ENCODE results near the gene ERCC1. TPM values are rescaled to one million over a fixed set of nuclear protein-coding genes. Genes with fewer than 3 reads are reported as not detected.

Gene ERCC1
- total and polyA plus RNA-seq, 2 of the 13 experiments (the other 11 are each of a cell fraction or from before 2014, with no cell fraction given), result 40.0 to 66.4 TPM

DNA sequence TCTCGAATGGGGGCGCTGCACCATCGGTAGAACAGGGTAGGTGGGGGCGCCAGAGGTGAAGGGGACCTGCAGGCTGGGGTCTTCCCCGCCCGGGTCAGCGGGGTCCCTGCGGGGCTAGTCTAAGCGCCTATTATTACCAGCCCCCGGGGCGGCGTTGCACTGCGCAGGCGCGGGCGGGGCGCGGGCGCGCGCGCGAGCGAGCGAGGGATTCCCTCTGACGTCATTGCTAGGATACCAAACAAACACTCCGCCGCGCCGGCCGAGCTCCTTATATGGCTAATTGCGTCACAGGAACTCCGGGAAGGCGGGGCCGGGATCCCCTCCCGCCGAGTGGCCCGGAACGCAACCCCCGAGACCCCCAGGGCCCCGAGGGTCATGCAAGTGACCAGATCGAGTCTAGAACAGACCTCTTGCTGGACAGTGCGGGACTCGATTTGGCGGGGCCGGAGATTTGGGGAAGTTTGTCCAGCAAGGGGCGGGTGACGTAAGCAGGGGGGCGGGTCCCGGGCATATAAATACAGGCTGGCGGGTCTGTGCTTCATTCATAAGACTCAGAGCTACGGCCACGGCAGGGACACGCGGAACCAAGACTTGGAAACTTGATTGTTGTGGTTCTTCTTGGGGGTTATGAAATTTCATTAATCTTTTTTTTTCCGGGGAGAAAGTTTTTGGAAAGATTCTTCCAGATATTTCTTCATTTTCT lies 43.9 kb upstream of the ERCC1 start, which contains the start of gene FOSB (continued):
- no peak for TF ChIP-seq SKIL (CRISPR knock-in tag; IDR thresholded peaks at IDR 0.05; ENCODE audit: borderline replicate concordance)
- no peak; the same call in 1 of the 2 replicates for TF ChIP-seq ELF3 (CRISPR knock-in tag; IDR thresholded peaks at IDR 0.05)
- no peak for TF ChIP-seq TIGD3 (CRISPR knock-in tag; IDR thresholded peaks at IDR 0.05; ENCODE audit: borderline replicate concordance)
- TF ChIP-seq ZBTB42 (CRISPR knock-in tag; IDR thresholded peaks at IDR 0.05), result no peak; the same call in 1 of the 2 replicates
- TF ChIP-seq FOXC1 (CRISPR knock-in tag; IDR thresholded peaks at IDR 0.05; ENCODE audit: borderline replicate concordance), result no peak
- TF ChIP-seq, protein P1, sequence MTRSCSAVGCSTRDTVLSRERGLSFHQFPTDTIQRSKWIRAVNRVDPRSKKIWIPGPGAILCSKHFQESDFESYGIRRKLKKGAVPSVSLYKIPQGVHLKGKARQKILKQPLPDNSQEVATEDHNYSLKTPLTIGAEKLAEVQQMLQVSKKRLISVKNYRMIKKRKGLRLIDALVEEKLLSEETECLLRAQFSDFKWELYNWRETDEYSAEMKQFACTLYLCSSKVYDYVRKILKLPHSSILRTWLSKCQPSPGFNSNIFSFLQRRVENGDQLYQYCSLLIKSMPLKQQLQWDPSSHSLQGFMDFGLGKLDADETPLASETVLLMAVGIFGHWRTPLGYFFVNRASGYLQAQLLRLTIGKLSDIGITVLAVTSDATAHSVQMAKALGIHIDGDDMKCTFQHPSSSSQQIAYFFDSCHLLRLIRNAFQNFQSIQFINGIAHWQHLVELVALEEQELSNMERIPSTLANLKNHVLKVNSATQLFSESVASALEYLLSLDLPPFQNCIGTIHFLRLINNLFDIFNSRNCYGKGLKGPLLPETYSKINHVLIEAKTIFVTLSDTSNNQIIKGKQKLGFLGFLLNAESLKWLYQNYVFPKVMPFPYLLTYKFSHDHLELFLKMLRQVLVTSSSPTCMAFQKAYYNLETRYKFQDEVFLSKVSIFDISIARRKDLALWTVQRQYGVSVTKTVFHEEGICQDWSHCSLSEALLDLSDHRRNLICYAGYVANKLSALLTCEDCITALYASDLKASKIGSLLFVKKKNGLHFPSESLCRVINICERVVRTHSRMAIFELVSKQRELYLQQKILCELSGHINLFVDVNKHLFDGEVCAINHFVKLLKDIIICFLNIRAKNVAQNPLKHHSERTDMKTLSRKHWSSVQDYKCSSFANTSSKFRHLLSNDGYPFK (CRISPR knock-in tag; IDR thresholded peaks at IDR 0.05; ENCODE audit: borderline replicate concordance), result no peak
- 0 out of 2 replicates have a peak, but pooled peaks have one; percentile 31 for TF ChIP-seq TRAFD1 (CRISPR knock-in tag; IDR thresholded peaks at IDR 0.05; ENCODE audit: borderline replicate concordance)
- TF ChIP-seq, protein P2, sequence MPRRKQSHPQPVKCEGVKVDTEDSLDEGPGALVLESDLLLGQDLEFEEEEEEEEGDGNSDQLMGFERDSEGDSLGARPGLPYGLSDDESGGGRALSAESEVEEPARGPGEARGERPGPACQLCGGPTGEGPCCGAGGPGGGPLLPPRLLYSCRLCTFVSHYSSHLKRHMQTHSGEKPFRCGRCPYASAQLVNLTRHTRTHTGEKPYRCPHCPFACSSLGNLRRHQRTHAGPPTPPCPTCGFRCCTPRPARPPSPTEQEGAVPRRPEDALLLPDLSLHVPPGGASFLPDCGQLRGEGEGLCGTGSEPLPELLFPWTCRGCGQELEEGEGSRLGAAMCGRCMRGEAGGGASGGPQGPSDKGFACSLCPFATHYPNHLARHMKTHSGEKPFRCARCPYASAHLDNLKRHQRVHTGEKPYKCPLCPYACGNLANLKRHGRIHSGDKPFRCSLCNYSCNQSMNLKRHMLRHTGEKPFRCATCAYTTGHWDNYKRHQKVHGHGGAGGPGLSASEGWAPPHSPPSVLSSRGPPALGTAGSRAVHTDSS (CRISPR knock-in tag; conservative IDR thresholded peaks at IDR 0.05), result no peak
- TF ChIP-seq, protein P3, sequence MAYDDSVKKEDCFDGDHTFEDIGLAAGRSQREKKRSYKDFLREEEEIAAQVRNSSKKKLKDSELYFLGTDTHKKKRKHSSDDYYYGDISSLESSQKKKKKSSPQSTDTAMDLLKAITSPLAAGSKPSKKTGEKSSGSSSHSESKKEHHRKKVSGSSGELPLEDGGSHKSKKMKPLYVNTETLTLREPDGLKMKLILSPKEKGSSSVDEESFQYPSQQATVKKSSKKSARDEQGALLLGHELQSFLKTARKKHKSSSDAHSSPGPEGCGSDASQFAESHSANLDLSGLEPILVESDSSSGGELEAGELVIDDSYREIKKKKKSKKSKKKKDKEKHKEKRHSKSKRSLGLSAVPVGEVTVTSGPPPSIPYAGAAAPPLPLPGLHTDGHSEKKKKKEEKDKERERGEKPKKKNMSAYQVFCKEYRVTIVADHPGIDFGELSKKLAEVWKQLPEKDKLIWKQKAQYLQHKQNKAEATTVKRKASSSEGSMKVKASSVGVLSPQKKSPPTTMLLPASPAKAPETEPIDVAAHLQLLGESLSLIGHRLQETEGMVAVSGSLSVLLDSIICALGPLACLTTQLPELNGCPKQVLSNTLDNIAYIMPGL (CRISPR knock-in tag; IDR thresholded peaks at IDR 0.05; ENCODE audit: borderline replicate concordance in 1 of 2, low read depth in 1 of 2), result no peak
- TF ChIP-seq, protein P4, sequence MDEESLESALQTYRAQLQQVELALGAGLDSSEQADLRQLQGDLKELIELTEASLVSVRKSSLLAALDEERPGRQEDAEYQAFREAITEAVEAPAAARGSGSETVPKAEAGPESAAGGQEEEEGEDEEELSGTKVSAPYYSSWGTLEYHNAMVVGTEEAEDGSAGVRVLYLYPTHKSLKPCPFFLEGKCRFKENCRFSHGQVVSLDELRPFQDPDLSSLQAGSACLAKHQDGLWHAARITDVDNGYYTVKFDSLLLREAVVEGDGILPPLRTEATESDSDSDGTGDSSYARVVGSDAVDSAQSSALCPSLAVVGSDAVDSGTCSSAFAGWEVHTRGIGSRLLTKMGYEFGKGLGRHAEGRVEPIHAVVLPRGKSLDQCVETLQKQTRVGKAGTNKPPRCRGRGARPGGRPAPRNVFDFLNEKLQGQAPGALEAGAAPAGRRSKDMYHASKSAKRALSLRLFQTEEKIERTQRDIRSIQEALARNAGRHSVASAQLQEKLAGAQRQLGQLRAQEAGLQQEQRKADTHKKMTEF (CRISPR knock-in tag; IDR thresholded peaks at IDR 0.05), result peak; percentile 58; the same call in 1 of the 2 replicates
- TF ChIP-seq ZNF263 (CRISPR knock-in tag; IDR thresholded peaks at IDR 0.05), result no peak
- TF ChIP-seq NCOR1 (IDR thresholded peaks at IDR 0.05; ENCODE audit: borderline replicate concordance, low read length), result peak; percentile 60; the same call in 1 of the 2 replicates
- TF ChIP-seq XBP1 (CRISPR knock-in tag; IDR thresholded peaks at IDR 0.05), result no peak
- TF ChIP-seq HOXA5 (CRISPR knock-in tag; IDR thresholded peaks at IDR 0.05), result no peak; the same call in 1 of the 2 replicates
